SK-N-SH (cell line): Measurements from ENCODE around the gene LRRIQ1. TPM values are rescaled to one million over a fixed set of nuclear protein-coding genes. Genes with fewer than 3 reads are reported as not detected.

Source experiments
- CTCF ChIA-PET: fragments of 300-600, 350-600 bp; formaldehyde crosslinking; extraction: SDS; loops from one replicate; lab custom pipeline; 2021; lab: Yijun Ruan, JAX
- POLR2A ChIA-PET: fragments of 350-600 bp; sonication (Branson Sonifier 250); formaldehyde crosslinking; extraction: SDS; loops from one replicate; lab custom pipeline; 2020; ENCODE audit warnings: antibody characterized with exemption, inconsistent platforms; lab: Yijun Ruan, JAX
- DNase-seq: peaks from one replicate; pipeline ENCODE4 v3.0.0; 2012
- H2AFZ ChIP-seq: fragments of 200-600 bp; sonication (generic); 2 replicates; pipeline ENCODE4 v1.8.1; 2016; ENCODE audit warnings: antibody characterized with exemption, mild to moderate bottlenecking, low read depth
- H3F3A ChIP-seq: fragments of 200-600 bp; sonication (generic); replicated peaks from 2 replicates; pipeline ENCODE3; 2016; ENCODE audit warnings: antibody characterized with exemption, mild to moderate bottlenecking; ENCODE audit not compliant: insufficient read depth
- H3K27ac ChIP-seq, 2 experiments: fragments of 200-500 bp in 1 of 2; fragments of 200-600 bp in 1 of 2; sonication (Bioruptor generic) in 1 of 2; sonication (generic), shearing (Covaris generic) in 1 of 2; 2 replicates each; pipeline versions ENCODE4 v1.5.1 to v1.6.1; 2014 to 2016; ENCODE audit warnings: low read depth in 2 of 2, inconsistent platforms in 1 of 2, low read length in 1 of 2, mild to moderate bottlenecking in 1 of 2, mixed read lengths in 1 of 2
- H3K27me3 ChIP-seq: fragments of 200-600 bp; sonication (generic), shearing (Covaris generic); 2 replicates; pipeline ENCODE4 v1.6.1; 2016; ENCODE audit warnings: mixed run types; ENCODE audit not compliant: insufficient read depth
- H3K36me3 ChIP-seq, 2 experiments: fragments of 200-500 bp in 1 of 2; fragments of 200-600 bp in 1 of 2; sonication (Bioruptor generic) in 1 of 2; sonication (generic) in 1 of 2; replicated peaks in 1 of 2; 2 replicates each; pipeline versions ENCODE3 to v1.5.1; 2014 to 2016; ENCODE audit warnings: low read length in 1 of 2, mild to moderate bottlenecking in 1 of 2; ENCODE audit not compliant: insufficient read depth in 2 of 2, control insufficient read depth in 1 of 2
- H3K4me1 ChIP-seq, 2 experiments: fragments of 200-500 bp in 1 of 2; fragments of 200-600 bp in 1 of 2; sonication (Bioruptor generic) in 1 of 2; sonication (generic), shearing (Covaris generic) in 1 of 2; 2 replicates each; pipeline versions ENCODE4 v1.5.1 to v1.6.1; 2014 to 2016; ENCODE audit warnings: low read depth in 1 of 2, low read length in 1 of 2, mixed run types in 1 of 2; ENCODE audit not compliant: insufficient read depth in 2 of 2, control insufficient read depth in 1 of 2
- H3K4me2 ChIP-seq: fragments of 200-600 bp; sonication (generic), shearing (Covaris generic); 2 replicates; pipeline ENCODE4 v1.6.1; 2017; ENCODE audit warnings: mixed run types
- H3K4me3 ChIP-seq, 2 experiments: fragments of 200-500 bp in 1 of 2; fragments of 200-600 bp in 1 of 2; sonication (Bioruptor generic) in 1 of 2; sonication (generic), shearing (Covaris generic) in 1 of 2; 2 replicates each; pipeline versions ENCODE4 v1.5.1 to v1.8.1; 2014 to 2016; ENCODE audit warnings: low read depth in 2 of 2, inconsistent platforms in 1 of 2, low read length in 1 of 2, mild to moderate bottlenecking in 1 of 2, mixed read lengths in 1 of 2, moderate library complexity in 1 of 2
- H3K79me2 ChIP-seq: fragments of 200-600 bp; sonication (generic); 2 replicates; pipeline ENCODE4 v1.8.1; 2017; ENCODE audit warnings: mild to moderate bottlenecking; ENCODE audit not compliant: insufficient read depth
- H3K9ac ChIP-seq: fragments of 200-600 bp; sonication (generic); 2 replicates; pipeline ENCODE4 v1.6.1; 2017; ENCODE audit warnings: mixed run types
- H3K9me2 ChIP-seq: fragments of 200-600 bp; sonication (generic); 2 replicates; pipeline ENCODE4 v1.6.1; 2017; ENCODE audit warnings: mixed run types
- H3K9me3 ChIP-seq: fragments of 200-600 bp; sonication (generic); 2 replicates; pipeline ENCODE4 v1.6.1; 2017; ENCODE audit warnings: mixed run types, mild to moderate bottlenecking, moderate library complexity
- H4K20me1 ChIP-seq: fragments of 200-600 bp; sonication (generic); 2 replicates; pipeline ENCODE4 v1.6.1; 2017; ENCODE audit warnings: mild to moderate bottlenecking, mixed run types; ENCODE audit not compliant: insufficient read depth
- CHD2 ChIP-seq: fragments of 150-350 bp; IDR thresholded peaks from 2 replicates; pipeline ENCODE4 v1.6.1; 2018; ENCODE audit warnings: low read length; ENCODE audit not compliant: partially characterized antibody
- ELF1 ChIP-seq: IDR thresholded peaks from 2 replicates; pipeline ENCODE4 v1.4.0; 2012
- FOSL2 ChIP-seq: IDR thresholded peaks from 2 replicates; pipeline ENCODE4 v1.4.0; 2012; ENCODE audit warnings: low read depth, mild to moderate bottlenecking, moderate library complexity, borderline replicate concordance
- FOXJ3 ChIP-seq: sonication (generic); formaldehyde crosslinking; IDR thresholded peaks from 2 replicates; pipeline ENCODE4 v1.5.1; 2020; ENCODE audit warnings: mild to moderate bottlenecking, missing genetic modification reagents
- FOXM1 ChIP-seq: IDR thresholded peaks from 2 replicates; pipeline ENCODE4 v1.4.0; 2012; ENCODE audit warnings: low read depth, mild to moderate bottlenecking
- GABPA ChIP-seq: IDR thresholded peaks from 2 replicates; pipeline ENCODE4 v1.4.0; 2012; ENCODE audit warnings: low read depth, mild to moderate bottlenecking
- GATA2 ChIP-seq: sonication (generic); formaldehyde crosslinking; IDR thresholded peaks from 2 replicates; pipeline ENCODE4 v1.5.0; 2020; ENCODE audit warnings: mild to moderate bottlenecking, missing genetic modification reagents
- MXI1 ChIP-seq: IDR thresholded peaks from 2 replicates; pipeline ENCODE4 v1.6.1; 2012; ENCODE audit warnings: mild to moderate bottlenecking, low read depth, low read length, improper control_type of control experiment
- NFIC ChIP-seq: IDR thresholded peaks from 2 replicates; pipeline ENCODE4 v1.4.0; 2012; ENCODE audit warnings: borderline replicate concordance
- NRF1 ChIP-seq: IDR thresholded peaks from 2 replicates; pipeline ENCODE4 v1.6.1; 2012; ENCODE audit warnings: low read depth, mild to moderate bottlenecking, low read length
- RFX5 ChIP-seq: IDR thresholded peaks from 2 replicates; pipeline ENCODE4 v1.6.1; 2012; ENCODE audit warnings: mild to moderate bottlenecking, improper control_type of control experiment, low read length
- RXRA ChIP-seq: IDR thresholded peaks from 2 replicates; pipeline ENCODE4 v1.4.0; 2012; ENCODE audit warnings: low read depth, mild to moderate bottlenecking, borderline replicate concordance
- SIN3A ChIP-seq: IDR thresholded peaks from 2 replicates; pipeline ENCODE4 v1.6.1; 2012; ENCODE audit warnings: low read depth, mild to moderate bottlenecking, low read length, moderate library complexity, borderline replicate concordance
- TAF1 ChIP-seq: IDR thresholded peaks from 2 replicates; pipeline ENCODE4 v1.6.1; 2012; ENCODE audit warnings: low read depth, mild to moderate bottlenecking, low read length, moderate library complexity, borderline replicate concordance
- TEAD4 ChIP-seq: IDR thresholded peaks from 2 replicates; pipeline ENCODE4 v1.4.0; 2012; ENCODE audit warnings: mild to moderate bottlenecking, borderline replicate concordance; ENCODE audit not compliant: insufficient read depth
- YY1 ChIP-seq: IDR thresholded peaks from 2 replicates; pipeline ENCODE4 v1.4.0; 2012; ENCODE audit warnings: low read depth, mild to moderate bottlenecking
- WGBS: methylation state at CpG from one replicate; pipeline ENCODE4 v1.1.6; 2017; ENCODE audit warnings: low lambda C conversion rate; 5-methylcytosine and 5-hydroxymethylcytosine counted together
- polyA plus RNA-seq, 3 experiments: library from polyadenylated mRNA; depleted of rRNA; stranded (reverse); fragments of >200 nt; gene quantifications; 2 replicates each; pipeline ENCODE4 v1.2.3, GENCODE V29; 2012
- TF ChIP-seq, protein P1 (sequence below): IDR thresholded peaks from 2 replicates; pipeline ENCODE4 v1.4.0; 2012; ENCODE audit warnings: low read depth, borderline replicate concordance
- TF ChIP-seq, protein P2 (sequence below): IDR thresholded peaks from 2 replicates; pipeline ENCODE4; 2012
- TF ChIP-seq, protein P3 (sequence below): fragments of 150-350 bp; IDR thresholded peaks from 2 replicates; pipeline ENCODE4 v1.6.1; 2017; ENCODE audit warnings: antibody characterized with exemption, low read length, low read depth, borderline replicate concordance

The LRRIQ1 gene
- polyA plus RNA-seq, 1 of the 3 experiments (the other 2 are of a cell fraction) = 0.39 TPM

DNA sequence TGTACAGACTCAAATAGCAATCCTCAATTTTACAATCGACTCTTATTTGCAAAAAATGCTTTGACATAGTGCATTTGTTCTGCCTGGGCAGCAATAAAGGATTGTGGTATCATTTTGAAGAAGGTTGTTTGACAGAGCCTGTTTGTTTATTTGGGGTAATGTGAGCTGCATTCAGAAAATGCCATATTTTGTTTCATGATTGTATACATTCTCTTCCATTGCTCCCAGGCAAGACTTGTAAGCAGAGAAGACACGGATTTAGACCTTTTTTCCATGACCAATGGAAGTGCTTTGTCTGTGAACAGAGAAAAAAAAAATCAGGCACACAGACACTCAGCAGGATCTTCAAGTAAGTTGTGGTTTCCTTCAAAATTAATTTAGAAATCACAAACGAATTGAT lies 208.4 kb downstream of the LRRIQ1 start:
- Histone ChIP-seq H3K9ac (no peak overlapping the region), H3K9me3 (no peaks in the 10 kb centered on the region), H3K9me2 (no peaks in the 10 kb centered on the region), H3K27me3 (no peaks in the 10 kb centered on the region), H4K20me1 (no peaks in the 10 kb centered on the region), H3K27ac (no peak overlapping the region), H3F3A (no peaks in the 10 kb centered on the region), H3K4me3 (no peak overlapping the region), H3K79me2 (no peaks in the 10 kb centered on the region), H3K36me3 (no peaks in the 10 kb centered on the region), H3K4me1 (no peaks in the 10 kb centered on the region), H3K4me2 (no peak overlapping the region), H2AFZ (no peak overlapping the region)
- POLR2A ChIA-PET = no interaction called here
- WGBS = 18% methylated on average over 3 of the region's 3 CpGs
- no peak for DNase-seq
- TF ChIP-seq, protein P1, sequence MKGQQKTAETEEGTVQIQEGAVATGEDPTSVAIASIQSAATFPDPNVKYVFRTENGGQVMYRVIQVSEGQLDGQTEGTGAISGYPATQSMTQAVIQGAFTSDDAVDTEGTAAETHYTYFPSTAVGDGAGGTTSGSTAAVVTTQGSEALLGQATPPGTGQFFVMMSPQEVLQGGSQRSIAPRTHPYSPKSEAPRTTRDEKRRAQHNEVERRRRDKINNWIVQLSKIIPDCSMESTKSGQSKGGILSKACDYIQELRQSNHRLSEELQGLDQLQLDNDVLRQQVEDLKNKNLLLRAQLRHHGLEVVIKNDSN = no peak
- TF ChIP-seq FOXM1 = no peak
- TF ChIP-seq NRF1 = no peak
- TF ChIP-seq TAF1 = no peak
- TF ChIP-seq GABPA = no peak
- no peak for TF ChIP-seq ELF1
- TF ChIP-seq, protein P2, sequence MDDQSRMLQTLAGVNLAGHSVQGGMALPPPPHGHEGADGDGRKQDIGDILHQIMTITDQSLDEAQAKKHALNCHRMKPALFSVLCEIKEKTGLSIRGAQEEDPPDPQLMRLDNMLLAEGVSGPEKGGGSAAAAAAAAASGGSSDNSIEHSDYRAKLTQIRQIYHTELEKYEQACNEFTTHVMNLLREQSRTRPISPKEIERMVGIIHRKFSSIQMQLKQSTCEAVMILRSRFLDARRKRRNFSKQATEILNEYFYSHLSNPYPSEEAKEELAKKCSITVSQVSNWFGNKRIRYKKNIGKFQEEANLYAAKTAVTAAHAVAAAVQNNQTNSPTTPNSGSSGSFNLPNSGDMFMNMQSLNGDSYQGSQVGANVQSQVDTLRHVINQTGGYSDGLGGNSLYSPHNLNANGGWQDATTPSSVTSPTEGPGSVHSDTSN = no peak
- no peak for TF ChIP-seq FOSL2
- TF ChIP-seq FOXJ3 (CRISPR knock-in tag) = no peak
- no peak for TF ChIP-seq MXI1
- no peak for TF ChIP-seq RXRA
- TF ChIP-seq CHD2 = no peak
- TF ChIP-seq YY1 = no peak
- no peak for TF ChIP-seq TEAD4
- CTCF ChIA-PET = interaction anchor here (0.6 kb wide), 1 partner anchor 42 kb away, joined by 3 read pairs; no protein-coding TSS in a partner anchor

DNA sequence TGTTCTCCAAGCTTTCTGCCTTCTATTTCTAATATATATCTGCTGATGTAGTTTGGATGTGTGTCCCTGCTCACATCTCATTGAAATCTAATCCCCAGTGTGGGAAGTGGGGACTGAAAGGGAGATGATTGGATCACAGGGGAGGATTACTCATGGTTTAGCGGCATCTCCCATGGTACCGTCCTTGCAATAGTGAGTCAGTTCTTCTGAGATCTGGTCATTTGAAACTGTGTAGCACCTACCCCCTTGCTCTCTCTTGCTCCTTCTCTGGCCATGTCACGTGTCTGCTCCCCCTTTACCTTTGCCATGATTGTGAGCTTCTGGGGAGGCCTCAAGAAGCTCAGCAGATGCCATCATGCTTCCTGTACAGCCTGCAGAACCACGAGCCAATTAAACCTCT lies 217.7 kb downstream of the LRRIQ1 start:
- Histone ChIP-seq H3K4me1 (no peaks in the 10 kb centered on the region), H3K27me3 (no peaks in the 10 kb centered on the region), H3K9me3 (no peaks in the 10 kb centered on the region), H3K9ac (no peak overlapping the region), H3K4me3 (no peak overlapping the region), H2AFZ (no peak overlapping the region), H3K27ac (no peak overlapping the region), H4K20me1 (no peaks in the 10 kb centered on the region), H3F3A (peaks cover 3% of the 10 kb centered on the region), H3K9me2 (no peaks in the 10 kb centered on the region), H3K36me3 (no peaks in the 10 kb centered on the region), H3K4me2 (no peak overlapping the region), H3K79me2 (no peaks in the 10 kb centered on the region)
- WGBS = 36% methylated on average over 4 of the region's 4 CpGs
- ChIA-PET CTCF (no interaction called here), POLR2A (no interaction called here)
- no peak for DNase-seq
- TF ChIP-seq NFIC (no peak), RFX5 (no peak), CHD2 (no peak), SIN3A (no peak), TEAD4 (no peak), GATA2 (CRISPR knock-in tag) (no peak), YY1 (no peak), NRF1 (no peak)
- TF ChIP-seq, protein P3, sequence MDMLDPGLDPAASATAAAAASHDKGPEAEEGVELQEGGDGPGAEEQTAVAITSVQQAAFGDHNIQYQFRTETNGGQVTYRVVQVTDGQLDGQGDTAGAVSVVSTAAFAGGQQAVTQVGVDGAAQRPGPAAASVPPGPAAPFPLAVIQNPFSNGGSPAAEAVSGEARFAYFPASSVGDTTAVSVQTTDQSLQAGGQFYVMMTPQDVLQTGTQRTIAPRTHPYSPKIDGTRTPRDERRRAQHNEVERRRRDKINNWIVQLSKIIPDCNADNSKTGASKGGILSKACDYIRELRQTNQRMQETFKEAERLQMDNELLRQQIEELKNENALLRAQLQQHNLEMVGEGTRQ = no peak
- TF ChIP-seq, protein P1 = no peak
